NCI-H2227 (cell line): ENCODE measurements around the gene TRIM14.
"Not testable (repeated sequence)": the region's sequence is repeated elsewhere in the genome, so short reads cannot be mapped to it uniquely, and the experiment has no call there.

Source experiments
- DNase-seq: peaks from one replicate; lab custom pipeline; 2025; ENCODE audit not compliant: unreplicated experiment; lab: John Stamatoyannopoulos, UW

Gene TRIM14

GRCh38 chr9:98050351-98050750, 68.7 kb downstream of the TRIM14 start:
- DNase-seq = no peak

- DNase-seq = no peak
Observed at GRCh38 chr9:98049288-98050072, 69.5 kb downstream of the TRIM14 start.

- DNase-seq = no peak
Observed at GRCh38 chr9:98047002-98047401, 72.0 kb downstream of the TRIM14 start.

- DNase-seq = no peak
Observed at GRCh38 chr9:98046180-98046543, 72.9 kb downstream of the TRIM14 start.

- no peak for DNase-seq
Observed at GRCh38 chr9:98045234-98046179, 73.5 kb downstream of the TRIM14 start.

- no peak for DNase-seq
Observed at GRCh38 chr9:98043915-98044314, 75.1 kb downstream of the TRIM14 start.

- no peak for DNase-seq
Observed at GRCh38 chr9:98040212-98040611, 78.8 kb downstream of the TRIM14 start.

- DNase-seq = no peak
Observed at GRCh38 chr9:98039607-98040017, 79.4 kb downstream of the TRIM14 start.

- no peak for DNase-seq
Observed at GRCh38 chr9:98038958-98039357, 80.1 kb downstream of the TRIM14 start.

GRCh38 chr9:98037357-98037756, 81.7 kb downstream of the TRIM14 start:
- DNase-seq = no peak

GRCh38 chr9:98034593-98035546, 84.2 kb downstream of the TRIM14 start:
- DNase-seq = peak; percentile 77

GRCh38 chr9:98031935-98032334, 87.1 kb downstream of the TRIM14 start:
- no peak for DNase-seq

GRCh38 chr9:98031169-98031568, 87.9 kb downstream of the TRIM14 start:
- DNase-seq = no peak

GRCh38 chr9:98024702-98025101, 94.3 kb downstream of the TRIM14 start:
- DNase-seq = no peak

GRCh38 chr9:98022447-98022846, 96.6 kb downstream of the TRIM14 start:
- no peak for DNase-seq

- no peak for DNase-seq
Observed at GRCh38 chr9:98021306-98022040, 97.5 kb downstream of the TRIM14 start.

GRCh38 chr9:98020476-98021145, 98.4 kb downstream of the TRIM14 start:
- DNase-seq = no peak

- not testable (repeated sequence) for DNase-seq
Observed at GRCh38 chr9:98019869-98020268, 99.2 kb downstream of the TRIM14 start.
